Colonic mucosa (tissue), 4 donors: ENCODE results near the gene DYNLT1. TPM values are rescaled to one million over a fixed set of nuclear protein-coding genes. Genes with fewer than 3 reads are reported as not detected.
A peak's percentile ranks its signal among the peaks of the same experiment; 100 is the strongest.
"Not testable (repeated sequence)": the region's sequence is repeated elsewhere in the genome, so short reads cannot be mapped to it uniquely, and the experiment has no call there.

Experiments
- DNase-seq: peaks from one replicate; pipeline ENCODE4 v3.0.0-alpha.2; 2020
- H3K27ac ChIP-seq: fragments of 200-600 bp; one replicate; pipeline ENCODE4 v1.8.0; 2021
- H3K27me3 ChIP-seq: fragments of 200-600 bp; one replicate; pipeline ENCODE4 v1.8.0; 2021
- H3K36me3 ChIP-seq: fragments of 200-600 bp; one replicate; pipeline ENCODE4 v1.8.0; 2021
- H3K4me1 ChIP-seq: fragments of 200-600 bp; one replicate; pipeline ENCODE4 v1.8.0; 2021; ENCODE audit warnings: mild to moderate bottlenecking
- H3K4me3 ChIP-seq: fragments of 200-600 bp; one replicate; pipeline ENCODE4 v1.8.0; 2021
- H3K9ac ChIP-seq, 2 donors: one replicate each; pipeline ENCODE4 v1.7.0; 2013; ENCODE audit warnings: control low read depth in 2 of 2, low read depth in 2 of 2, low read length in 2 of 2
- H3K9me3 ChIP-seq: fragments of 200-600 bp; one replicate; pipeline ENCODE4 v1.8.0; 2021
- intact Hi-C: fragments of 100-400 bp; cut with DNase I; formaldehyde crosslinking; loops from one replicate; pipeline ENCODE4 v1.14.1; 2022
- total RNA-seq, 2 donors: library from RNA; stranded (reverse); fragmentation: NEBNext Ultra II Directional in 1 of 2; extraction: Animal tissue kit (Norgen Biotek cat#: 25700) in 1 of 2; gene quantifications; one replicate each; pipeline ENCODE4 v1.2.1, GENCODE V29; 2021
- TF ChIP-seq, protein P1 (sequence below): fragments of 200-600 bp; IDR thresholded peaks from one replicate; pipeline ENCODE4 v1.8.0; 2022; ENCODE audit warnings: antibody characterized with exemption, mild to moderate bottlenecking
- donor health status: healthy.
- donor health status: DM: no; HTN: no; CAD: no.
- donor health status: DM: no; HTN: no; CAD: no.

DYNLT1 gene
- total RNA-seq, 2 donors from 2014 or later: 140 to 166 TPM

DNA sequence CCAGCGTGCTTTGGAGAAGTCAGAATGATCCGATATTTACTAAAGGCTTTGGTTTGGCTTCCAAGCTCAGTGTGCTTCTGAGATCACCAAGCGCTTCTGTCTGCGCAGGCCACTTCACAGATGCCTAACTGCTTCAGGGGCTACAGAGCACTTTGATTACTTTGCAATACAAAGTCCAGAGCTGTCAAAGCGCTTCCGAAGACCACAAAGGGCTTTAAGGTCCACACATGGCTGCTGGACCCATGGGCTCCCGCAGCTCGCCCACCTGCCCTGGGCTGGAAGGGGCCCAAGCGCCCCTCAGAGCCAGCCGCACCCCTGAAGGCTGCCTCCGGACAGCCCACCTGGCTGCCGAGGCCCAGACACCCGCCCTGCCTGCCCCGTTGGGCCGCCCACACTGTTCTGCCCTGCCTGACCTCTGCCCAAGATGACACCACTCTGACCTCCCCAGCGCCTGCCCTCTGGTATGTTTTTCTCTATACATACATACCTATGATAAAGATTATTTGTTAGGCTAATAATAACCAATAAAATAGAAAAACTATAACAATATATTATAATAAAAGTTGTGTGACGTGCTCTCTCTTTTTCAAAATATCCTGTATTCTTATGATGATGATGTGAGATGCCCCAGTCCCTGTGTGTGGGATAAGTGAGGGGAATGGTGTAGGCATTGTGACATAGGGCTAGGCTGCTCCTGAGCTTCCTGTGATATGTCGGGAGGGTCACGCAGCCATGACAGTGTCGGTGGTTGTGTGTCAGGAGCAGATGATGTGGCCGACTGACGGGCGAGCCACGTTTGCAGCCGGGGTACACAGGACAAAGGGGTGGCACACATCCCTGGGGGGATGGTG lies 22.6 kb downstream of the DYNLT1 start:
- Histone ChIP-seq H3K36me3 (no peaks in the 10 kb centered on the region), H3K9me3 (no peaks in the 10 kb centered on the region), H3K27me3 (no peaks in the 10 kb centered on the region), H3K27ac (no peak overlapping the region), H3K4me3 (no peak overlapping the region), H3K4me1 (no peaks in the 10 kb centered on the region), H3K9ac (no peak overlapping the region)
- peak; percentile 12 for DNase-seq
- intact Hi-C loops: no loop called here
- TF ChIP-seq, protein P1, sequence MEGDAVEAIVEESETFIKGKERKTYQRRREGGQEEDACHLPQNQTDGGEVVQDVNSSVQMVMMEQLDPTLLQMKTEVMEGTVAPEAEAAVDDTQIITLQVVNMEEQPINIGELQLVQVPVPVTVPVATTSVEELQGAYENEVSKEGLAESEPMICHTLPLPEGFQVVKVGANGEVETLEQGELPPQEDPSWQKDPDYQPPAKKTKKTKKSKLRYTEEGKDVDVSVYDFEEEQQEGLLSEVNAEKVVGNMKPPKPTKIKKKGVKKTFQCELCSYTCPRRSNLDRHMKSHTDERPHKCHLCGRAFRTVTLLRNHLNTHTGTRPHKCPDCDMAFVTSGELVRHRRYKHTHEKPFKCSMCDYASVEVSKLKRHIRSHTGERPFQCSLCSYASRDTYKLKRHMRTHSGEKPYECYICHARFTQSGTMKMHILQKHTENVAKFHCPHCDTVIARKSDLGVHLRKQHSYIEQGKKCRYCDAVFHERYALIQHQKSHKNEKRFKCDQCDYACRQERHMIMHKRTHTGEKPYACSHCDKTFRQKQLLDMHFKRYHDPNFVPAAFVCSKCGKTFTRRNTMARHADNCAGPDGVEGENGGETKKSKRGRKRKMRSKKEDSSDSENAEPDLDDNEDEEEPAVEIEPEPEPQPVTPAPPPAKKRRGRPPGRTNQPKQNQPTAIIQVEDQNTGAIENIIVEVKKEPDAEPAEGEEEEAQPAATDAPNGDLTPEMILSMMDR: no peak

DNA sequence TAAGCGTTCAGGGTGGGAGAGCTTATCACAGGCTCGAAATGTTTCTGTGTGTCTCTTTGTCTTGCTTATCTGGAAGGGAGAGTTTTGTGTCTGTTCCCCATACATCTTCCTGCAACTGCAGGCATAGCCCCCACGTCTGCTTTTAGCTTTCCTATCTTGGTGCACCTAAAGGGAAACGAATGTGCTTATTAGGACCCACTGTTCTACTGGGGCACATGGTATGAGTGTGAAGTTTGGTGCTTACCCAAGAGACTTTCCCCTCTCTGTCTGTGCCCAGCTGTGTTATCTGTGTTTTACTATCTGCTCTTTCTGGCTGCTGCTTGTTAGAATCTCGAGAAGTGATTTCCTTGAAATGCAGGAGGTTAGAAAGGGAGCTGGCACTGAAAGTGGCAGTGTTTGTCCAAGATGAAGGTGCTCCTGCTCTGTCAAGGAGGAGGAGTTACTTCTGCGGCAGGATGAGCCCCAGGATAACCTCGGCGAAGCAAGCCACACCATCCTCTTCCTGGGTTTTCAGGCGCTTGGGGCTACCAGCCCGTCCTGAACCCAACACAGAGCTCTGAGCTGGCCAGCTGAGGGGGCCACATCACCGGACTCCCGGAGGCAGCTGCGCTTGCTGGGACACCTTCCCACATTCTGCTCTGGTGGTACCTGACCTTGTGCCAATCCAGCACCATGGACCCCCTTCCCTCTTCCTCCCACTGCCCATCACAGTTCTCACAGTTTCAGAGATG lies 23.4 kb downstream of the DYNLT1 start:
- DNase-seq: peak; percentile 17
- TF ChIP-seq, protein P1: no peak
- no peaks in the 10 kb centered on the region for H3K36me3 ChIP-seq

DNA sequence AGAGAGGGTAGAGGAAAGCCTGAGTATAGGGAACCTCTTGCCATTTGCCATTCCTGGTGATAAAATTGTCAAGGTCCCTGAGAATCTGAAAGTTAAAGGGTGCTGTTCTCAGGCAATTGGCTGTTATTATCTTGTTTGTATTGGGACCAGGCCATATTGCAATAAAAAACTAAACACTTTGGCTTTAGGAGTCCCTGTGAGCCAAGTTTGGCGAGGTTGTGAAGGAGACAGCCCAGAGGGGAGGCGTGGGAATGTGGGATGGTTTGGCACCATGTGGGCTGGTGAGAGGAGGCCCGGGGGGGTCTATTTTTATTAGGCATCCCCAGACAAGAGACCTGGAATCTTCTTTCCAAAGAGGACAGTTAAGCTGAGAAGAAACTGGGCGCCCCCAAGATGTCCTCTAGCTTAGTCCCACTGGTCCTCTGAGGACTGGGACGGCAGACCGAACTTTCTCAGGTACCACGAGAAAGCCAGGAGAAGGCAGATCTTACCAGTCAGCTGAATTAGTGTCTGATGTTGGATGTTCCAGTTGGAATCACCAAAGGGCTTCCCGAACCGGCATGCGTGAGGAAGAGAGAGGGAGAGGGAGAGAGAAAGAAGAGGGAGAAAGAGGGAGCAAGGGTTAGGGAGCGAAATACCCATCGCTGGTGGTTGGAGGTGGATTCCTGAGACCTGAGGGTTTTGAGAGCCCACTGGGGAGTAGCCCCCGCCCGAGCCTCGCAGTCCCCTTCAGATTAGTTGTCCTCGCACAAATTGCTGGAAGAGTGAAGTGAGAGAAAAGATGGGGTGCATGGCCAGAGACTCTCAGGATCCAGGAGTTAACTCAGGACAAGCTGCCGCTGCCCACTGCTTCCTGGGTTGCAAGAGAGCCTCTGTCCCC lies 24.4 kb downstream of the DYNLT1 start:
- Histone ChIP-seq H3K9ac (no peak overlapping the region), H3K9me3 (no peaks in the 10 kb centered on the region), H3K27ac (no peak overlapping the region), H3K27me3 (no peaks in the 10 kb centered on the region), H3K36me3 (no peaks in the 10 kb centered on the region), H3K4me1 (no peaks in the 10 kb centered on the region), H3K4me3 (no peak overlapping the region)
- TF ChIP-seq, protein P1: no peak
- peak; percentile 23 for DNase-seq
- intact Hi-C loops: no loop called here

More for the DNA sequence above, 23.4 kb downstream of the DYNLT1 start:
- no peaks in the 10 kb centered on the region for H3K9me3 ChIP-seq
- no peak overlapping the region for H3K4me3 ChIP-seq
- H3K27me3 ChIP-seq: no peaks in the 10 kb centered on the region
- H3K27ac ChIP-seq: no peak overlapping the region
- intact Hi-C loops: no loop called here
- no peak overlapping the region for H3K9ac ChIP-seq
- H3K4me1 ChIP-seq: no peaks in the 10 kb centered on the region

DNA sequence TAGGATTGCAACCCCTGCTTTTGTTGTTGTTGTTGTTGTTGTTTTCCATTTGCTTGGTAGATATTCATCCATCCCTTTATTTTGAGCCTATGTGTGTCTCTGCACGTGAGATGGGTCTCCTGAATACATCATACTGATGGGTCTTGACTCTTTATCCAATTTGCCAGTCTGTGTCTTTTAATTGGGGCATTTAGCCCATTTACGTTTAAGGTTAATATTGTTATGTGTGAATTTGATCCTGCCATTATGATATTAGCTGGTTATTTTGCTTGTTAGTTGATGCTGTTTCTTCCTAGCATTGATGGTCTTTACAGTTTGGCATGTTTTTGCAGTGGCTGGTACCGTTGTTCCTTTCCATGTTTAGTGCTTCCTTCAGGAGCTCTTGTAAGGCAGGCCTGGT lies 26.3 kb downstream of the DYNLT1 start:
- DNase-seq, H3K4me3 ChIP-seq, H3K27ac ChIP-seq, H3K27me3 ChIP-seq, intact Hi-C loops, H3K36me3 ChIP-seq, H3K4me1 ChIP-seq, H3K9ac ChIP-seq, H3K9me3 ChIP-seq: not testable (repeated sequence)

DNA sequence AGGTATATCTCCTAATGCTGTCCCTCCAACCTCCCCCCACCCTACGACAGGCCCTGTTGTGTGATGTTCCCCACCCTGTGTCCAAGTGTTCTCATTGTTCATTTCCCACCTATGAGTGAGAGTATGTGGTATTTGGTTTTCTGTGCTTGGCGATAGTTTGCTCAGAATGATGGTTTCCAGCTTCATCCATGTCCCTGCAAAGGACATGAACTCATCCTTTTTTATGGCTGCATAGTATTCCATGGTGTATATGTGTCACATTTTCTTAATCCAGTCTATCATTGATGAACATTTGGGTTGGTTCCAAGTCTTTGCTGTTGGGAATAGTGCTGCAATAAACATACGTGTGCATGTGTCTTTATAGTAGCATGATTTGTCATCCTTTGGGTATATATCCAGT lies 29.9 kb downstream of the DYNLT1 start:
- H3K27ac ChIP-seq, H3K9ac ChIP-seq, DNase-seq, H3K9me3 ChIP-seq, intact Hi-C loops, H3K4me1 ChIP-seq, H3K4me3 ChIP-seq, H3K27me3 ChIP-seq, H3K36me3 ChIP-seq: not testable (repeated sequence)
